Pancreas (tissue), 10 donors: Measurements from ENCODE around the gene KDR. TPM values are rescaled to one million over a fixed set of nuclear protein-coding genes. Genes with fewer than 3 reads are reported as not detected.

ENCODE experiments used
- ATAC-seq, 4 donors: fragments of 200-7000 bp; cut with Tn5 transposase; one replicate each; pipeline versions ENCODE4 v1.8.0 to v1.9.1; 2020; ENCODE audit warnings: mild to moderate bottlenecking in 4 of 4, moderate library complexity in 4 of 4
- DNase-seq, 6 donors: peaks; one replicate each; pipeline ENCODE4 v3.0.0-alpha.2; 2020
- FAIRE-seq: peaks from 2 replicates; lab custom pipeline; 2012; peaks lifted over from hg19 to GRCh38; lab: Jason Lieb, UNC
- H3K27ac ChIP-seq, 4 donors: fragments of 200-600 bp; sonication (generic); 1 replicate in 3 of 4; 2 replicates in 1 of 4; pipeline versions ENCODE4 v1.5.0 to v1.8.0; 2020
- H3K27me3 ChIP-seq, 4 donors: fragments of 200-600 bp; one replicate each; pipeline ENCODE4 v1.8.0; 2021
- H3K36me3 ChIP-seq, 3 donors: fragments of 200-600 bp; sonication (generic) in 1 of 3; one replicate each; pipeline versions ENCODE4 v1.5.0 to v1.8.0; 2020 to 2021
- H3K4me1 ChIP-seq, 3 donors: fragments of 200-600 bp; one replicate each; pipeline ENCODE4 v1.8.0; 2021
- H3K4me3 ChIP-seq, 4 donors: fragments of 200-600 bp; sonication (generic) in 2 of 4; one replicate each; pipeline versions ENCODE4 v1.5.0 to v1.8.0; 2020 to 2021
- H3K9me3 ChIP-seq, 4 donors: fragments of 200-600 bp; one replicate each; pipeline ENCODE4 v1.8.0; 2021
- WGBS, 2 donors: extraction: QIAGEN DNeasy Blood & Tissue Kit; methylation state at CpG; one replicate each; pipeline ENCODE4 v1.1.7; 2013; 5-methylcytosine and 5-hydroxymethylcytosine counted together
- intact Hi-C, 3 donors: fragments of 100-400 bp; cut with DNase I; formaldehyde crosslinking; loops; one replicate each; pipeline versions ENCODE4 v1.11.1 to v1.14.2; 2022
- polyA plus RNA-seq, 2 donors: library from polyadenylated mRNA; stranded (reverse); fragments of 200-250 nt; gene quantifications; one replicate each; pipeline ENCODE4 v1.2.3, GENCODE V29; 2013
- total RNA-seq, 6 donors: library from RNA; stranded (reverse); fragmentation: NEBNext Ultra II Directional in 4 of 6; extraction: Animal tissue kit (Norgen Biotek cat#: 25700) in 4 of 6; gene quantifications; one replicate each; pipeline versions ENCODE4 v1.2.1 to v1.2.4, GENCODE V29; 2021 to 2023
- TF ChIP-seq, protein P1 (sequence below), 4 donors: fragments of 200-600 bp; sonication (generic) in 3 of 4; IDR thresholded peaks; one replicate each; pipeline versions ENCODE4 v1.5.0 to v1.8.0; 2021; ENCODE audit warnings: antibody characterized with exemption in 4 of 4
- donor health status: healthy with polysubstance abuse.
- donor health status: DM: no; HTN: no; CAD: no; lungs with moderate emphysema.
- donor health status: DM: no; HTN: no; CAD: no.
- donor health status: control.
- donor health status: control.
- donor health status: Bipolar disorder and iron deficiency.
- donor health status: DM: yes; HTN: yes; CAD: no.
- donor health status: DM: no; HTN: no; CAD: no.
- donor health status: DM: no; HTN: no; CAD: no.
- donor health status: DM: yes; HTN: yes; CAD: no.

Gene KDR
- total and polyA plus RNA-seq, 8 donors: 1.6 to 9.1 (median 4.8) TPM

- H3K4me3 ChIP-seq: no peak overlapping the region
- no peaks in the 10 kb centered on the region for H3K4me1 ChIP-seq
- no peaks in the 10 kb centered on the region for H3K9me3 ChIP-seq
- ATAC-seq: no peak
- intact Hi-C loops: no loop called here
- TF ChIP-seq, protein P1, sequence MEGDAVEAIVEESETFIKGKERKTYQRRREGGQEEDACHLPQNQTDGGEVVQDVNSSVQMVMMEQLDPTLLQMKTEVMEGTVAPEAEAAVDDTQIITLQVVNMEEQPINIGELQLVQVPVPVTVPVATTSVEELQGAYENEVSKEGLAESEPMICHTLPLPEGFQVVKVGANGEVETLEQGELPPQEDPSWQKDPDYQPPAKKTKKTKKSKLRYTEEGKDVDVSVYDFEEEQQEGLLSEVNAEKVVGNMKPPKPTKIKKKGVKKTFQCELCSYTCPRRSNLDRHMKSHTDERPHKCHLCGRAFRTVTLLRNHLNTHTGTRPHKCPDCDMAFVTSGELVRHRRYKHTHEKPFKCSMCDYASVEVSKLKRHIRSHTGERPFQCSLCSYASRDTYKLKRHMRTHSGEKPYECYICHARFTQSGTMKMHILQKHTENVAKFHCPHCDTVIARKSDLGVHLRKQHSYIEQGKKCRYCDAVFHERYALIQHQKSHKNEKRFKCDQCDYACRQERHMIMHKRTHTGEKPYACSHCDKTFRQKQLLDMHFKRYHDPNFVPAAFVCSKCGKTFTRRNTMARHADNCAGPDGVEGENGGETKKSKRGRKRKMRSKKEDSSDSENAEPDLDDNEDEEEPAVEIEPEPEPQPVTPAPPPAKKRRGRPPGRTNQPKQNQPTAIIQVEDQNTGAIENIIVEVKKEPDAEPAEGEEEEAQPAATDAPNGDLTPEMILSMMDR (IDR thresholded peaks at IDR 0.05): no peak
- peaks cover 0 to 13% (median 0%) of the 10 kb centered on the region in 4 donors for H3K27me3 ChIP-seq
- no peak overlapping the region for H3K27ac ChIP-seq
- 59 to 77% methylated on average over 3 of the region's 3 CpGs for WGBS, 2 donors
- no peaks in the 10 kb centered on the region for H3K36me3 ChIP-seq
- no peak for FAIRE-seq
- no peak for DNase-seq
Observed at GRCh38 chr4:55127053-55127452, 1.7 kb upstream of the KDR start.

- intact Hi-C loops: no loop called here
- H3K4me3 ChIP-seq: peak overlapping the region in 2 of 4 donors; percentile 2 to 26
Observed at GRCh38 chr4:55125763-55126541, 557 bp upstream of the KDR start.

GRCh38 chr4:55124322-55125076 lies 896 bp downstream of the KDR start:
- H3K9me3 ChIP-seq: no peaks in the 10 kb centered on the region
- 7 to 9% methylated on average over 32 to 34 of the region's 34 CpGs for WGBS, 2 donors
- no peaks in the 10 kb centered on the region for H3K4me1 ChIP-seq
- DNase-seq (no peak), FAIRE-seq (no peak), ATAC-seq (no peak)
- H3K4me3 ChIP-seq: peak overlapping the region in 2 of 4 donors; percentile 9 to 26
- no peak overlapping the region for H3K27ac ChIP-seq
- H3K27me3 ChIP-seq: peaks cover 0 to 13% (median 0%) of the 10 kb centered on the region in 4 donors
- no peaks in the 10 kb centered on the region for H3K36me3 ChIP-seq
- TF ChIP-seq, protein P1 (IDR thresholded peaks at IDR 0.05): no peak
- intact Hi-C loops: no loop called here

More at GRCh38 chr4:55125763-55126541, 557 bp upstream of the KDR start:
- Histone ChIP-seq H3K36me3 (no peaks in the 10 kb centered on the region), H3K27ac (no peak overlapping the region), H3K27me3 (peaks cover 0 to 13% (median 0%) of the 10 kb centered on the region in 4 donors), H3K4me1 (no peaks in the 10 kb centered on the region), H3K9me3 (no peaks in the 10 kb centered on the region)
- DNase-seq: no peak
- ATAC-seq: no peak
- TF ChIP-seq, protein P1 (IDR thresholded peaks at IDR 0.05): no peak
- FAIRE-seq: no peak
- 3% methylated on average over 32 of the region's 32 CpGs for WGBS, 2 donors

DNA sequence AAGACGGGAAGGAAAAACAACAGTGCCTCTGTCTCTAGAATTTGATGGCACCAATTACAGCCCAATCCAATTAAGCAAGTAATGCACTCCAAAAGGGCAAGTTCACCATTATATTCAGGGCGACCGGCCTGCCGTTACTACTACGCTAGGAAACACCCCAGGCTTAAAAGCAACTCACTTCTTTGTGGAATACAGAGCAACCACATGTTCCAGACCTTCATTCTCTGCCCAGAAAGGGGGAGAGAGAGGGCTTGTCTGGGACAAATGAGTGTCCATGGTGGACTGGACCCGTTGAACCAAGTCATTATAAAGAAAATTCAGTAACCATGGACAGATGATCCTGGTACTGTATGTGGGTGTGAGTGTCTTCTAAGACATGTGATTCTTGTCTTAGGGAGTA lies 1.6 kb downstream of the KDR start:
- Histone ChIP-seq H3K27me3 (peaks cover 0 to 13% (median 0%) of the 10 kb centered on the region in 4 donors), H3K4me3 (no peak overlapping the region), H3K27ac (no peak overlapping the region), H3K9me3 (no peaks in the 10 kb centered on the region), H3K36me3 (no peaks in the 10 kb centered on the region), H3K4me1 (no peaks in the 10 kb centered on the region)
- FAIRE-seq (no peak), DNase-seq (no peak), ATAC-seq (no peak)
- TF ChIP-seq, protein P1 (IDR thresholded peaks at IDR 0.05): no peak
- 45 to 48% methylated on average over 6 of the region's 6 CpGs for WGBS, 2 donors
- intact Hi-C loops: no loop called here
